ENCODE measurements around the gene PLEKHN1.

GRCh38 chr1:1005774-1006304 lies 39.6 kb downstream of the PLEKHN1 start:
- TF ChIP-seq, protein P1, sequence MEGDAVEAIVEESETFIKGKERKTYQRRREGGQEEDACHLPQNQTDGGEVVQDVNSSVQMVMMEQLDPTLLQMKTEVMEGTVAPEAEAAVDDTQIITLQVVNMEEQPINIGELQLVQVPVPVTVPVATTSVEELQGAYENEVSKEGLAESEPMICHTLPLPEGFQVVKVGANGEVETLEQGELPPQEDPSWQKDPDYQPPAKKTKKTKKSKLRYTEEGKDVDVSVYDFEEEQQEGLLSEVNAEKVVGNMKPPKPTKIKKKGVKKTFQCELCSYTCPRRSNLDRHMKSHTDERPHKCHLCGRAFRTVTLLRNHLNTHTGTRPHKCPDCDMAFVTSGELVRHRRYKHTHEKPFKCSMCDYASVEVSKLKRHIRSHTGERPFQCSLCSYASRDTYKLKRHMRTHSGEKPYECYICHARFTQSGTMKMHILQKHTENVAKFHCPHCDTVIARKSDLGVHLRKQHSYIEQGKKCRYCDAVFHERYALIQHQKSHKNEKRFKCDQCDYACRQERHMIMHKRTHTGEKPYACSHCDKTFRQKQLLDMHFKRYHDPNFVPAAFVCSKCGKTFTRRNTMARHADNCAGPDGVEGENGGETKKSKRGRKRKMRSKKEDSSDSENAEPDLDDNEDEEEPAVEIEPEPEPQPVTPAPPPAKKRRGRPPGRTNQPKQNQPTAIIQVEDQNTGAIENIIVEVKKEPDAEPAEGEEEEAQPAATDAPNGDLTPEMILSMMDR (IDR thresholded peaks at IDR 0.05), result no peak
- TF ChIP-seq POLR2A (IDR thresholded peaks at IDR 0.05), result no peak

All from transverse colon (tissue), 3 donors.